Endothelial cell of umbilical vein (primary cell): ENCODE measurements around the gene ERLIN1. TPM values are rescaled to one million over a fixed set of nuclear protein-coding genes. Genes with fewer than 3 reads are reported as not detected.

Source experiments
- BruUV-seq: library from RNA; stranded (reverse); fragments of 400-500 nt; replicated peaks from 2 replicates; lab custom pipeline; 2021; lab: Mats Ljungman, UMichigan
- CTCF ChIA-PET: fragments of 300-600, 350-600 bp; sonication (Branson Sonifier 250); formaldehyde crosslinking; loops from one replicate; lab custom pipeline; 2021; ENCODE audit warnings: antibody characterized with exemption, inconsistent platforms; lab: Charles Lee
- POLR2A ChIA-PET: fragments of 300-600, 350-600 bp; sonication (Branson Sonifier 250); formaldehyde crosslinking; loops from one replicate; lab custom pipeline; 2021; ENCODE audit warnings: antibody characterized with exemption, inconsistent platforms; lab: Charles Lee
- DNase-seq: peaks from one replicate; pipeline ENCODE4 v3.0.0-alpha.2; 2011; ENCODE audit warnings: low read depth, low spot score
- FAIRE-seq: peaks from 2 replicates; lab custom pipeline; 2011; peaks lifted over from hg19 to GRCh38; lab: Jason Lieb, UNC
- H2AFZ ChIP-seq: 2 replicates; pipeline ENCODE4 v1.6.0; 2012; ENCODE audit warnings: low read depth, low read length, control low read depth, inconsistent platforms
- H3K27ac ChIP-seq: 2 replicates; pipeline ENCODE4 v1.5.1; 2011; ENCODE audit warnings: low read depth, mild to moderate bottlenecking, control low read depth, low read length, moderate library complexity; ENCODE audit not compliant: insufficient read depth
- H3K27me3 ChIP-seq, 2 experiments: 2 replicates each; pipeline versions ENCODE4 v1.6.0 to v1.6.1; 2011; ENCODE audit warnings: low read length in 2 of 2, mixed read lengths in 1 of 2; ENCODE audit not compliant: control insufficient read depth in 2 of 2, insufficient read depth in 2 of 2
- H3K36me3 ChIP-seq, 2 experiments: 2 replicates in 1 of 2; 3 replicates in 1 of 2; pipeline ENCODE4 v1.5.1; 2011; ENCODE audit warnings: low read length in 2 of 2, mild to moderate bottlenecking in 1 of 2, moderate library complexity in 1 of 2; ENCODE audit not compliant: control insufficient read depth in 2 of 2, insufficient read depth in 2 of 2; ENCODE audit errors: extremely low read depth in 1 of 2
- H3K4me1 ChIP-seq: 3 replicates; pipeline ENCODE4 v1.5.1; 2011; ENCODE audit warnings: mild to moderate bottlenecking, low read length; ENCODE audit not compliant: control insufficient read depth, insufficient read depth; ENCODE audit errors: extremely low read depth
- H3K4me2 ChIP-seq: 2 replicates; pipeline ENCODE4 v1.6.1; 2011; ENCODE audit warnings: low read length, control low read depth, mixed read lengths; ENCODE audit not compliant: insufficient read depth
- H3K4me3 ChIP-seq, 3 experiments: fragments of 200-600 bp in 1 of 3; sonication (generic), shearing (Covaris generic) in 1 of 3; replicated peaks in 1 of 3; 2 replicates each; pipeline ENCODE4 v1.5.1; 2011 to 2016; ENCODE audit warnings: control low read depth in 3 of 3, low read length in 3 of 3, mild to moderate bottlenecking in 2 of 3, inconsistent platforms in 1 of 3, low read depth in 1 of 3, moderate library complexity in 1 of 3; ENCODE audit not compliant: insufficient read depth in 1 of 3
- H3K79me2 ChIP-seq: 2 replicates; pipeline ENCODE4 v1.6.0; 2012; ENCODE audit warnings: low read length, inconsistent platforms; ENCODE audit not compliant: control insufficient read depth, insufficient read depth
- H3K9ac ChIP-seq: replicated peaks from 2 replicates; pipeline ENCODE3; 2011; ENCODE audit warnings: low read length, control low read depth; ENCODE audit not compliant: insufficient read depth; ENCODE audit errors: extremely low read depth
- H3K9me1 ChIP-seq: replicated peaks from 3 replicates; pipeline ENCODE4 v1.6.0; 2011; ENCODE audit warnings: mild to moderate bottlenecking, low read length; ENCODE audit not compliant: control insufficient read depth, insufficient read depth; ENCODE audit errors: extremely low read depth
- H3K9me3 ChIP-seq: replicated peaks from 2 replicates; pipeline ENCODE4 v1.5.1; 2012; ENCODE audit warnings: low read length, inconsistent platforms; ENCODE audit not compliant: control insufficient read depth, insufficient read depth
- H4K20me1 ChIP-seq: replicated peaks from 2 replicates; pipeline ENCODE3; 2011; ENCODE audit warnings: mild to moderate bottlenecking, low read length; ENCODE audit not compliant: control insufficient read depth, insufficient read depth; ENCODE audit errors: extremely low read depth
- EZH2 ChIP-seq: IDR thresholded peaks from 2 replicates; pipeline ENCODE4 v1.6.1; 2012; ENCODE audit warnings: borderline replicate concordance, low read depth, mild to moderate bottlenecking, moderate library complexity, low read length, inconsistent platforms; ENCODE audit not compliant: severe bottlenecking
- FOS ChIP-seq: IDR thresholded peaks from 2 replicates; pipeline ENCODE4 v1.6.1; 2011; ENCODE audit warnings: mild to moderate bottlenecking, low read length, moderate library complexity, borderline replicate concordance; ENCODE audit not compliant: insufficient read depth
- GATA2 ChIP-seq: IDR thresholded peaks from 2 replicates; pipeline ENCODE4 v1.7.0; 2011; ENCODE audit warnings: low read depth, mild to moderate bottlenecking, moderate library complexity, mixed read lengths, low read length; ENCODE audit not compliant: insufficient read length, insufficient read depth
- JUN ChIP-seq: IDR thresholded peaks from 2 replicates; pipeline ENCODE4 v1.6.1; 2011; ENCODE audit warnings: borderline replicate concordance, low read depth; ENCODE audit not compliant: insufficient read length, insufficient read depth
- MAX ChIP-seq: IDR thresholded peaks from 2 replicates; pipeline ENCODE4 v1.6.1; 2011; ENCODE audit not compliant: insufficient read depth, insufficient read length
- dilution Hi-C: fragments of 300-500 bp; cut with MboI; formaldehyde crosslinking; loops from one replicate; pipeline ENCODE4 v1.15.0; 2019; ENCODE audit warnings: low sequenced_read_pairs; ENCODE audit not compliant: extremely low pct_ligation_motif_present
- intact Hi-C: fragments of 100-400 bp; cut with micrococcal nuclease; formaldehyde crosslinking; loops from one replicate; pipeline ENCODE4 v1.10.0; 2022
- polyA plus RNA-seq, 4 experiments: library from polyadenylated mRNA; depleted of rRNA in 3 of 4; stranded (reverse) in 3 of 4; unstranded in 1 of 4; fragments of >200 nt; gene quantifications; 2 replicates each; pipeline versions ENCODE4 v1.2.1 to v1.2.3, GENCODE V29; 2011 to 2012; ENCODE audit warnings: missing spikeins in 1 of 4
- total RNA-seq: library from RNA; stranded (reverse); gene quantifications from 2 replicates; pipeline ENCODE4 v1.2.3, GENCODE V29; 2021
- TF ChIP-seq, protein P1 (sequence below), 2 donors: IDR thresholded peaks; 1 replicate in 1 of 2; 2 replicates in 1 of 2; pipeline ENCODE4 v1.5.1; 2011; ENCODE audit warnings: low read length in 2 of 2, mild to moderate bottlenecking in 2 of 2, moderate library complexity in 2 of 2, control low read depth in 1 of 2, inconsistent platforms in 1 of 2, low read depth in 1 of 2; ENCODE audit not compliant: insufficient read depth in 1 of 2; ENCODE audit errors: extremely low read depth in 1 of 2

The ERLIN1 gene
- total and polyA plus RNA-seq, 2 donors (not counting 3 experiments of a cell fraction or from before 2014, with no cell fraction given) = 30.7 to 51.0 TPM

GRCh38 chr10:100201549-100201948, 15.7 kb upstream of the ERLIN1 start:
- ChIA-PET CTCF (interaction anchor here (0.7 kb wide), 1 partner anchor 356 kb away, joined by 3 read pairs; no protein-coding TSS in a partner anchor), POLR2A (no interaction called here)
- no peak overlapping the region for H3K9ac ChIP-seq
- no peak overlapping the region for H3K27ac ChIP-seq
- H3K4me1 ChIP-seq = no peaks in the 10 kb centered on the region
- FAIRE-seq (no peak), DNase-seq (no peak)
- no peaks in the 10 kb centered on the region for H4K20me1 ChIP-seq
- peaks cover 9 to 20% of the 10 kb centered on the region in 2 experiments for H3K36me3 ChIP-seq
- no peaks in the 10 kb centered on the region for H3K27me3 ChIP-seq
- H3K4me2 ChIP-seq = no peak overlapping the region
- H3K9me1 ChIP-seq = no peaks in the 10 kb centered on the region
- TF ChIP-seq EZH2 = no peak
- no peak for TF ChIP-seq FOS
- TF ChIP-seq, protein P1, sequence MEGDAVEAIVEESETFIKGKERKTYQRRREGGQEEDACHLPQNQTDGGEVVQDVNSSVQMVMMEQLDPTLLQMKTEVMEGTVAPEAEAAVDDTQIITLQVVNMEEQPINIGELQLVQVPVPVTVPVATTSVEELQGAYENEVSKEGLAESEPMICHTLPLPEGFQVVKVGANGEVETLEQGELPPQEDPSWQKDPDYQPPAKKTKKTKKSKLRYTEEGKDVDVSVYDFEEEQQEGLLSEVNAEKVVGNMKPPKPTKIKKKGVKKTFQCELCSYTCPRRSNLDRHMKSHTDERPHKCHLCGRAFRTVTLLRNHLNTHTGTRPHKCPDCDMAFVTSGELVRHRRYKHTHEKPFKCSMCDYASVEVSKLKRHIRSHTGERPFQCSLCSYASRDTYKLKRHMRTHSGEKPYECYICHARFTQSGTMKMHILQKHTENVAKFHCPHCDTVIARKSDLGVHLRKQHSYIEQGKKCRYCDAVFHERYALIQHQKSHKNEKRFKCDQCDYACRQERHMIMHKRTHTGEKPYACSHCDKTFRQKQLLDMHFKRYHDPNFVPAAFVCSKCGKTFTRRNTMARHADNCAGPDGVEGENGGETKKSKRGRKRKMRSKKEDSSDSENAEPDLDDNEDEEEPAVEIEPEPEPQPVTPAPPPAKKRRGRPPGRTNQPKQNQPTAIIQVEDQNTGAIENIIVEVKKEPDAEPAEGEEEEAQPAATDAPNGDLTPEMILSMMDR (IDR thresholded peaks at IDR 0.05; ENCODE audit: extremely low read depth in 1 of 2, insufficient read depth in 1 of 2, low read depth in 1 of 2, low read length in 2 of 2) = no peak
- no peak for TF ChIP-seq JUN
- TF ChIP-seq MAX = no peak
- no peak for TF ChIP-seq GATA2
- intact Hi-C loops (no loop called here), dilution Hi-C loops (no loop called here)
- no TSS peak for BruUV-seq
- no peaks in the 10 kb centered on the region for H3K9me3 ChIP-seq
- no peaks in the 10 kb centered on the region for H3K79me2 ChIP-seq
- H3K4me3 ChIP-seq = no peak overlapping the region
- no peak overlapping the region for H2AFZ ChIP-seq
